ENCODE data around the gene TUBG1. TPM values are rescaled to one million over a fixed set of nuclear protein-coding genes. Genes with fewer than 3 reads are reported as not detected.

TUBG1 gene
- total RNA-seq, 4 donors from 2014 or later, result 19.8 to 64.4 (median 37.9) TPM

- peaks cover 0 to 66% (median 0%) of the 10 kb centered on the region in 3 donors for H3K36me3 ChIP-seq
- no peaks in the 10 kb centered on the region for H3K27me3 ChIP-seq
- H3K9me3 ChIP-seq, result no peaks in the 10 kb centered on the region
- TF ChIP-seq POLR2A (IDR thresholded peaks at IDR 0.05) (peak; percentile 35 to 83), CTCF (IDR thresholded peaks at IDR 0.05) (no peak)
- DNase-seq, result peak; percentile 93 to 98 (median 97)
- peak within 1 kb of the TSS; percentile 77 to 95 (median 90) for H3K4me3 ChIP-seq
- peak within 1 kb of the TSS; percentile 96 to 100 (median 97) for H3K27ac ChIP-seq
- peaks cover 0 to 46% (median 30%) of the 10 kb centered on the region in 4 donors for H3K4me1 ChIP-seq
Observed at GRCh38 chr17:42566883-42567573, 42.5 kb upstream of the TUBG1 start, which contains the start of gene MLX. MLX (plus strand) TSS chr17:42567100; CDS start chr17:42567125, 25 bp downstream.

- peaks cover 0 to 35% (median 21%) of the 10 kb centered on the region in 4 donors for H3K4me1 ChIP-seq
- H3K27ac ChIP-seq, result peak overlapping the region; percentile 96 to 100 (median 97)
- H3K36me3 ChIP-seq, result peaks cover 0 to 80% (median 0%) of the 10 kb centered on the region in 3 donors
- H3K4me3 ChIP-seq, result peak overlapping the region in 2 of 4 donors; percentile 77 to 95
- DNase-seq, result peak in 1 of 3 donors; percentile 37
- H3K9me3 ChIP-seq, result no peaks in the 10 kb centered on the region
- H3K27me3 ChIP-seq, result no peaks in the 10 kb centered on the region
- TF ChIP-seq POLR2A (IDR thresholded peaks at IDR 0.05) (no peak), CTCF (IDR thresholded peaks at IDR 0.05) (no peak)
Observed at GRCh38 chr17:42568341-42569111, 41.0 kb upstream of the TUBG1 start.

- Histone ChIP-seq H3K4me3 (no peak overlapping the region), H3K27ac (no peak overlapping the region), H3K27me3 (no peaks in the 10 kb centered on the region), H3K4me1 (peaks cover 0 to 19% (median 10%) of the 10 kb centered on the region in 4 donors), H3K36me3 (peaks cover 0 to 71% (median 0%) of the 10 kb centered on the region in 3 donors), H3K9me3 (no peaks in the 10 kb centered on the region)
- DNase-seq, result peak in 1 of 3 donors; percentile 25
- TF ChIP-seq CTCF (IDR thresholded peaks at IDR 0.05), result no peak
Observed at GRCh38 chr17:42571435-42572225, 37.9 kb upstream of the TUBG1 start.

- TF ChIP-seq POLR2A (IDR thresholded peaks at IDR 0.05) (no peak), CTCF (IDR thresholded peaks at IDR 0.05) (no peak)
Observed at GRCh38 chr17:42573095-42573494, 36.4 kb upstream of the TUBG1 start.

GRCh38 chr17:42574463-42574862 lies 35.0 kb upstream of the TUBG1 start:
- Histone ChIP-seq H3K27ac (no peak overlapping the region), H3K9me3 (no peaks in the 10 kb centered on the region), H3K27me3 (no peaks in the 10 kb centered on the region), H3K4me3 (no peak overlapping the region), H3K4me1 (peaks cover 0 to 22% (median 6%) of the 10 kb centered on the region in 4 donors), H3K36me3 (peaks cover 0 to 59% (median 0%) of the 10 kb centered on the region in 3 donors)
- TF ChIP-seq CTCF (IDR thresholded peaks at IDR 0.05) (no peak), POLR2A (IDR thresholded peaks at IDR 0.05) (no peak)
- DNase-seq, result no peak

More at GRCh38 chr17:42573095-42573494, 36.4 kb upstream of the TUBG1 start:
- Histone ChIP-seq H3K36me3 (peaks cover 0 to 71% (median 0%) of the 10 kb centered on the region in 3 donors), H3K4me3 (no peak overlapping the region), H3K27me3 (no peaks in the 10 kb centered on the region), H3K9me3 (no peaks in the 10 kb centered on the region), H3K27ac (no peak overlapping the region), H3K4me1 (peaks cover 0 to 24% (median 9%) of the 10 kb centered on the region in 4 donors)
- peak in 1 of 3 donors; percentile 13 for DNase-seq
